ENCODE results near the gene ATG12.
"Not testable (repeated sequence)": the region's sequence is repeated elsewhere in the genome, so short reads cannot be mapped to it uniquely, and the experiment has no call there.

DNA sequence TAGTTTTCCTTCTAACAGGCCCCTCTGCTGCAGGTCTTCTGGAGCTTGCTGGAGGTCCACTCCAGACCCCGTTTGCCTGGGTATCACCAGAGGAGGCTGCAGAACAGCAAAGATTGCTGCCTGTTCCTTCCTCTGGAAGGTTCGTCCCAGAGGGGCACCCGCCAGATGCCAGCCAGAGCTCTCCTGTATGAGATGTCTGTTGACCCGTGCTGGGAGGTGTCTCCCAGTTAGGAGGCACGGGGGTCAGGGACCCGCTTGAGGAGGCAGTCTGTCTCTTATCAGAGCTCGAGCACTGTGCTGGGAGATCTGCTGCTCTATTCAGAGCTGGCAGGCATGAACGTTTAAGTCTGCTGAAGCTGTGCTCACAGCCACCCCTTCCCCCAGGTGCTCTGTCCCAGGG lies 41.1 kb upstream of the ATG12 start:
- TF ChIP-seq, protein P1, sequence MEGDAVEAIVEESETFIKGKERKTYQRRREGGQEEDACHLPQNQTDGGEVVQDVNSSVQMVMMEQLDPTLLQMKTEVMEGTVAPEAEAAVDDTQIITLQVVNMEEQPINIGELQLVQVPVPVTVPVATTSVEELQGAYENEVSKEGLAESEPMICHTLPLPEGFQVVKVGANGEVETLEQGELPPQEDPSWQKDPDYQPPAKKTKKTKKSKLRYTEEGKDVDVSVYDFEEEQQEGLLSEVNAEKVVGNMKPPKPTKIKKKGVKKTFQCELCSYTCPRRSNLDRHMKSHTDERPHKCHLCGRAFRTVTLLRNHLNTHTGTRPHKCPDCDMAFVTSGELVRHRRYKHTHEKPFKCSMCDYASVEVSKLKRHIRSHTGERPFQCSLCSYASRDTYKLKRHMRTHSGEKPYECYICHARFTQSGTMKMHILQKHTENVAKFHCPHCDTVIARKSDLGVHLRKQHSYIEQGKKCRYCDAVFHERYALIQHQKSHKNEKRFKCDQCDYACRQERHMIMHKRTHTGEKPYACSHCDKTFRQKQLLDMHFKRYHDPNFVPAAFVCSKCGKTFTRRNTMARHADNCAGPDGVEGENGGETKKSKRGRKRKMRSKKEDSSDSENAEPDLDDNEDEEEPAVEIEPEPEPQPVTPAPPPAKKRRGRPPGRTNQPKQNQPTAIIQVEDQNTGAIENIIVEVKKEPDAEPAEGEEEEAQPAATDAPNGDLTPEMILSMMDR (IDR thresholded peaks at IDR 0.05): not testable (repeated sequence)
- not testable (repeated sequence) for TF ChIP-seq POLR2A (IDR thresholded peaks at IDR 0.05)

All from Peyer's patch (tissue), 4 donors.